GM12874 (cell line): Measurements from ENCODE around the gene ANO10.

ENCODE experiments used
- CTCF ChIP-seq: IDR thresholded peaks from 2 replicates; pipeline ENCODE4 v1.5.1; 2011; ENCODE audit warnings: low read depth, mild to moderate bottlenecking, control low read depth, low read length, moderate library complexity; ENCODE audit not compliant: insufficient read depth

The ANO10 gene

GRCh38 chr3:43362961-43363360, 258.9 kb downstream of the ANO10 start:
- no peak for TF ChIP-seq CTCF

GRCh38 chr3:43362183-43362582, 259.6 kb downstream of the ANO10 start:
- no peak for TF ChIP-seq CTCF

DNA sequence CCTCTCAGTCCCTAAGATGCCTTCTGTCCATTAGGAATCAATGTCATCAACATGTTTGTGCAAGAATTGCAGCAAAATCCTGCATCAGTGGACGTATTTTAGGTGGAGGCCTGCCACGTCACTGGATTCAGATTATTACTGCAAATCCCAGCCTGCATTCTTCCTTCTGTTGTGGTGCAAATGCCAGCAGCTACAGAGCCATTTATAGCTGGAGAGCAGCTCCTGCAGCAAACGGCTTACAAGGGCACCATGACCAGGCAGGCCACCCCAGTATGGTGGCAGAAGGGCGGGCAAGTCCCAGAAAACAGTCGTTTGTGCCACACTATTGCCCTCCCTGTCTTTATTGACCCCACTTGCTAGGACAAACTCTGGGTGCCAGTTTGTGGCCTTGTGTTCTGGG, 260.7 kb downstream of the ANO10 start:
- TF ChIP-seq CTCF: no peak

- TF ChIP-seq CTCF: no peak
Observed at GRCh38 chr3:43353923-43354670, 267.7 kb downstream of the ANO10 start.

DNA sequence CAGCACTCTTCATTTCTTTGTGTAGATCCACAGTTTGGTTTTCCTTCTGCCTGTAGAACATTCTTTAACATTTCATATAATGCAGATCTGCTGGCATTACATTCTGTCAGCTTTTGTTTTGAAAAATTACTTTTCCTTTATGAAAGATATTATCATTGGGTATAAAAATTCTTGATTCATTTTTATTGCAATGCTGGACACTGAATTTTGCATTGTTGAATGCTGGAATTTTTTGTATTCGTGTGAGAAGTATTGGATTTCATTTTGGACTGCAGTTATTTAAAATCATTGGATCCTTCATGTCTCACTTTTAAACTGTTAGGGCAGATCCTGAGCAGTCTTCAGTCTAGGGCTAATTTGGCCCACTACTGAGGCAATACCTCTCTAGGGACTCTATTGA, 268.4 kb downstream of the ANO10 start:
- no peak for TF ChIP-seq CTCF

GRCh38 chr3:43349716-43350115, 272.1 kb downstream of the ANO10 start:
- TF ChIP-seq CTCF: no peak

GRCh38 chr3:43348852-43349574, 272.8 kb downstream of the ANO10 start:
- TF ChIP-seq CTCF: no peak
